GM21619 (cell line): Measurements from ENCODE around the gene TPSB2.
"Not testable (repeated sequence)": the region's sequence is repeated elsewhere in the genome, so short reads cannot be mapped to it uniquely, and the experiment has no call there.

Source experiments
- ATAC-seq: cut with Tn5 transposase; IDR thresholded peaks from one replicate; pipeline ENCODE4 v1.9.1; 2021; ENCODE audit not compliant: unreplicated experiment

TPSB2 gene

DNA sequence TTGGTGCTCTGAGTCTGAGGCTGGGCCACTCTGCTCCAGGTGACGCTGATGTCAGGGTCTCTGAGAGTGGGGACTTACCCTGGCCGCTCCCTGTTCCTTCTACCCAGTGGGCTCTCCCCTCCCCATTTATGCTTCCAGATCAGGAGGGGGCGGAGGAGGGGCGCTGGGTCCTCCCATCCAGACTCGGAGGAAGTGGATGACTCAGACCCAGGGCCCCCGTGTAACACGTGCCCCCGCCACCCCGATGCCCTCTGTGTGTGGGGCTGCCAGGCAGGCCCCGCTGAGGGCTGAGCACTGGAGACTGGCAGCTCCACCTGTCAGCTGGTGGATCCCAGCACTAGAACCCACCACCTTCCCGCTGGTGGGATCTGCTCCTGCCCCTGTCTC lies at the start of gene TPSB2:
Gene TPSB2, minus strand, starts transcription at position 101 of the 387 bp plus-strand sequence. CDS start 233 bp downstream, outside the sequence.
- ATAC-seq, result not testable (repeated sequence)

GRCh38 chr16:1279081-1279944 lies 49.3 kb upstream of the TPSB2 start:
- no peak for ATAC-seq

DNA sequence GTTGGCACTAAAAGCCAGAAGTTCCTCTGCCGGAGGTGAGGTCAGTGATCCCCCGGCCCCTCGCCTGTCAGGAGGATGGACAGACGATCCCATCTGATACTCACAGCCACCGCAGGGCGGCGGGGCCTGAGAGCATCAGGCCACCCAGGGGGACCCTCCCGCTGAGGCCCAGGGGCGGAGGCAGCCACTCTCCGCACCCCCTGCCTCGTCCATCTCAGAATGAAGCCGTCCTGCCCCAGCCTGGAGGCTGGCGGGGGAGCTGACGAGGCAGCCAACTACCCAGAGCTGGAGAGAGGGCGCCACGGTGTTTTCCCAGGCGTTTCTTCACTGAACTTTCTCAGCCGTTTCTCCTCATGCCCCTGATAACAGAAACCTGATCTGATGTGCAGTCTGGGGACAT lies 48.5 kb upstream of the TPSB2 start:
- ATAC-seq, result no peak

DNA sequence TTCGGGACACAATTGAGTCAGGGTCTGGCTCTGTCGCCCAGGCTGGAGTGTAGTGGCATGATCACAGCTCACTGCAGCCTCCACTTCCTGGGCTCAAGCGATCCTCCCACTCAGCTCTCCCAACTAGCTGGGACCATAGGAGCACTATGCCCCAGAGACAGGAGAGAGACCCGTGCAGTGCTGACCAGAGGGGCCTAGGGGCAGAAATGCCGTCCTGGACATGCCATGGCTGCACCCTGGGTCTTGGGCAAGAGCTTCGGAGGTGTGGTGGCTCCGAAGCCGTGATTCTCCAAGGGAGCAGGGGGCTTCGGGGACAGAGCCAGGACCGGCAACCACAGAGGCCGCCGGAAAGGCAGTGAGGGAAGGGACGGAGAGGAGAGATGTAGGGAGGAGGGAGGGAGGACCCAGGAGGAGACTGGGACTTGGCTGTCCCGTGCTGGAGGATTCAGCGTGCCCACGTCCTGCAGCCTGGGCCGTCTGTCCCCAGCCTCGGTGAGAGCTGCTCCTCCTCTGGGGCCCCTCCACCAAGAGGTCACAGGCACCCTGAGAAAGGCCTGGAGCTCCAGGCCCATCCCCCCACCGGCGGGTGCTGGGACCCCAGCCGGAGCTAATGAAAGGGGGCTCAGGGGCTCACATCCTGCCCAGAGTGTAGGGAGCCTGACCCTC lies 47.8 kb upstream of the TPSB2 start:
- ATAC-seq, result no peak

DNA sequence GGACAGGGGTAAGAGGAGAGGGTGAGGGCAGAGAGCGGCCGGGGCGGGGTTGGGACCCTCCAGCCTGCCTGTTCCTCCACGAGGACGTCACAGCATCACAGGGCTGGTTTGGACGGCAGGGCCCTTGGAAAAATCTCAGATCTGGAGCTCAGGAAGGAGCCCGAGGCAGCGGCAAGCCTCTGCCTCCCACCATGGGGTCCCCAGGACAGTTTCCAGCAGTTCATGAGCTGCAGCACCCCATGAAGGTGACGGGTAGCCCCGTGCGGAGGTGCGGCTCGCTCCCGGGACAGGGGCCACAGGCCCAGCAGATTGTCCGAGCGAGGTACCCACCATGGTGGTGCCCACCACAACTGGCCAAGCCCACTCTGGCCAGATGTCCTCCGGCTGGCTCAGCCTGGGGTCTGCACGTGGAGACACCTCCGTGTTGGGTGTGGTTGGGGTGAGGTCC lies 47.2 kb upstream of the TPSB2 start:
- ATAC-seq, result no peak

- no peak for ATAC-seq
Measured at GRCh38 chr16:1276580-1276878, 46.5 kb upstream of the TPSB2 start.

DNA sequence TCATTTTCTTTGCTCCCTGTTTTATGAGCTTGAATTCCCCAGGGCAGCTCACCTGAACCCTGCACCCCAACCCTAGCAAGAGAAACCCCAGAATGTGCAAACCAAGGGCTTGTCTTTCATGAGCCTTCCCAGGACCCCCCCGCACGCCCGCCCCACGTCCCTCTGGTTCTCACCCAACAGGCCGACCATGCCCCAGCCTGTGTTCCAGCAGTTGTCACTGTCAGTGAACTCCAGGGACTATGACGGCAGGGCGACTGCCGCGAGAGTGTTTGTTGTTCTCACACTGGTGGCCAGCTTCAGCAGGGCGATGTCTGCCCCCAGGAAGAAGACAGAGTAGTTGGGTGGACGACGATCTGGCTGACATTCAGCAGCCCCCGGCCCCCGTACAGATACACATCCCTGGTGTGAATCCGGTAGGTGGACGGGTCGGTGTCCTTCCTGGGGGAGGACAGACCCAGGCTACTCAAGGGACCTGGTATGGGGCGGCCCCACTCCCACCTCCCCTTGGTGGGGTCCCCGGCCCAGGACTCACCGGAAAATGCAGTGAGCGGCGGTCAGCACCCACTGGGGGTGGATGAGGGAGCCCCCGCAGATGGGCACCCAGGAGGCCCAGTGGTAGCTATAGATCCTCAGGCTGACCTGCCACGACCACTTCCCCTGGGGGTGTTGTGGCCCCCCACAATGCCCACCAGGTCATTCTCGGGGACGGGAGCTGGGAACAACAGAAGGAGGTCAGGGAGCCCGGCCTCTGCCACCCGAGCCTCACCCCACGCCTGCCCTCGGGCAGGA lies 46.0 kb upstream of the TPSB2 start:
- ATAC-seq, result no peak

GRCh38 chr16:1274767-1275166 lies 44.8 kb upstream of the TPSB2 start:
- no peak for ATAC-seq

DNA sequence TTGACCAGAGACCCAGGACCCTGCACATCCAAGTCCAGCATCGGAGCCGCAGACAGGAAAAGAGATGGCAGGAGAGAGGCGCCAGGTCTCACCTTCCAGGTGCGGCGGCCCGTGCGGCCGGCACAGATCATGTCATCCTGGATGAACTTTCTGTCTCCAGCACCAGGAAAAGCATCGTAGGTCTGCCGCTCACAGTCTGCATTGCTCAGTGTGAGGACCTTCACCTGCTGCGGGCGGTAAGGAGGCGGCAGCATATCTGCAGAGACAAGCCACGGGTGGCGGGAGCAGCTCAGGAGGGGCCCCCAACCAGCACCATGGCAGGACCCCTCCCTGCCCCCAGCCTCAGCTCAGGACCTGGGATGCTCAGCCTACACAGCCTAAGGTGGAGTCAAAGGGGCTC lies 43.8 kb upstream of the TPSB2 start:
- ATAC-seq, result no peak

- no peak for ATAC-seq
Measured at GRCh38 chr16:1272453-1273198, 42.6 kb upstream of the TPSB2 start.

- not testable (repeated sequence) for ATAC-seq
Measured at GRCh38 chr16:1271724-1272413, 41.9 kb upstream of the TPSB2 start.

DNA sequence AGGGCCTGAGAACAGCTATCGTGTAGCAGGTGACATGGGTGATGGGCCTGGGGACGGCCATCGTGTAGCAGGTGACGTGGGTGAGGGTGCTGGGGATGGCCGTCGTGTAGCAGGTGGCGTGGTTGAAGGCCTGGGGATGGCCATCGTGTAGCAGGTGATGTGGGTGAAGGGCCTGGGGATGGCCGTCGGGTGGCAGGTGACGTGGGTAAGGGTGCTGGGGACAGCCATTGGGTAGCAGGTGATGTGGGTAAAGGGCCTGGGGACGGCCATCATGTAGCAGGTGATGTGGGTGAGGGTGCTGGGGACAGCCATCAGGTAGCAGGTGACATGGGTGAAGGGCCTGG lies 41.4 kb upstream of the TPSB2 start:
- no peak for ATAC-seq

- not testable (repeated sequence) for ATAC-seq
Measured at GRCh38 chr16:1269418-1269817, 39.4 kb upstream of the TPSB2 start.

GRCh38 chr16:1265826-1266225 lies 35.8 kb upstream of the TPSB2 start:
- no peak for ATAC-seq

DNA sequence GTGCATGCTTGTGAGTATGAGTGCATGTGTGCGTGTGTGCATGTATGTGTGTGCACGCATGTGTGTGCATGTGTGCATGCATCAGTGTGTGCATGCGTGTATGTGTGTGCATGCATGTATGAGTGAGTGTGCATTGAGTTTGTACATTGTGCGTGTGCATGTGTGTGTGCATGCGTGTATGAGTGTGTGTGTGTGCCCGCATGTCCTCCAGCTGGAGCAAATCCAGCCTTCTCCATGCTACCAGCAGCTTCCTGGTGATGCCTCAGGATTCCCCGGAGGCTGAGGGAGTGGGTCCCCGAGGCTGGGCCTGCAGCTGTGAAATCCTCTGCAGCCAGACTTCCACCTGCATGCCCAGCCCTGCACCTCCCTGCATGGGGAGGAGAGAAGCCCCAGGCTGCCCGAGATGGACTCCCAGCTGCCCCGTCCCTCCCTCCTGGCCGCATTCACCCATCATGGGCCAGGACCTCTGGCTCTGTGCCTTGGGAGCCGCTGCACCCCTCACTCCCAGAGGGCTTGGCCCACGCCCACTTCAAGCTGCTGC lies 35.2 kb upstream of the TPSB2 start:
- ATAC-seq, result no peak

GRCh38 chr16:1264345-1265089 lies 34.5 kb upstream of the TPSB2 start:
- no peak for ATAC-seq

GRCh38 chr16:1263591-1264344 lies 33.8 kb upstream of the TPSB2 start:
- no peak for ATAC-seq

DNA sequence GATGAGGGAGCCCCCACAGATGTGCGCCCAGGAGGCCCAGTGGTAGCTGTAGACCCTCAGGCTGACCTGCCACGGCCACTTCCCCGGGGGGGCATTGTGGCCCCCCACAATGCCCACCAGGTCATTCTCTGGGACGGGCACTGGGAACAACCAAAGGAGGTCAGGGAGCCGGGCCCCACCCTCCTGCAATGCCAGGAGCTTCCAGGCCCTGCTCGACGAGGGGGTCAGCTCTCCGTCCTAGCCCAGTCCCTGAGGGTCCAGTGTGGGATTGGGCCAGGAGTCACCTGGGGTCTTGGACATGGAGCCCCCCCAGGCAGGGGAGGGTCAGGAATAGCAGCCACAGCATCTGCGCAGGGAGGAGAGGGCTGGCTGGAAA lies 32.9 kb upstream of the TPSB2 start:
- no peak for ATAC-seq
